ENCODE results near the gene GSTM4. TPM values are rescaled to one million over a fixed set of nuclear protein-coding genes. Genes with fewer than 3 reads are reported as not detected.
A peak's percentile ranks its signal among the peaks of the same experiment; 100 is the strongest.

Gene GSTM4
- total and polyA plus RNA-seq, 7 donors: 31.4 to 73.1 (median 48.6) TPM

GRCh38 chr1:109649491-109649914, 6.4 kb upstream of the GSTM4 start:
- intact Hi-C loops (cut with DNase I): no loop called here
- TF ChIP-seq POLR2AphosphoS5 (IDR thresholded peaks at IDR 0.05) (no peak), EP300 (IDR thresholded peaks at IDR 0.05) (no peak), POLR2A (IDR thresholded peaks at IDR 0.05) (no peak)
- TF ChIP-seq, protein P1, sequence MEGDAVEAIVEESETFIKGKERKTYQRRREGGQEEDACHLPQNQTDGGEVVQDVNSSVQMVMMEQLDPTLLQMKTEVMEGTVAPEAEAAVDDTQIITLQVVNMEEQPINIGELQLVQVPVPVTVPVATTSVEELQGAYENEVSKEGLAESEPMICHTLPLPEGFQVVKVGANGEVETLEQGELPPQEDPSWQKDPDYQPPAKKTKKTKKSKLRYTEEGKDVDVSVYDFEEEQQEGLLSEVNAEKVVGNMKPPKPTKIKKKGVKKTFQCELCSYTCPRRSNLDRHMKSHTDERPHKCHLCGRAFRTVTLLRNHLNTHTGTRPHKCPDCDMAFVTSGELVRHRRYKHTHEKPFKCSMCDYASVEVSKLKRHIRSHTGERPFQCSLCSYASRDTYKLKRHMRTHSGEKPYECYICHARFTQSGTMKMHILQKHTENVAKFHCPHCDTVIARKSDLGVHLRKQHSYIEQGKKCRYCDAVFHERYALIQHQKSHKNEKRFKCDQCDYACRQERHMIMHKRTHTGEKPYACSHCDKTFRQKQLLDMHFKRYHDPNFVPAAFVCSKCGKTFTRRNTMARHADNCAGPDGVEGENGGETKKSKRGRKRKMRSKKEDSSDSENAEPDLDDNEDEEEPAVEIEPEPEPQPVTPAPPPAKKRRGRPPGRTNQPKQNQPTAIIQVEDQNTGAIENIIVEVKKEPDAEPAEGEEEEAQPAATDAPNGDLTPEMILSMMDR (IDR thresholded peaks at IDR 0.05): no peak
- no peak overlapping the region for H3K4me3 ChIP-seq
- no peaks in the 10 kb centered on the region for H3K9me3 ChIP-seq
- no peaks in the 10 kb centered on the region for H3K36me3 ChIP-seq
- WGBS, 2 donors: 66 to 72% methylated on average over 4 of the region's 4 CpGs
- DNase-seq: no peak
- no peaks in the 10 kb centered on the region for H3K27me3 ChIP-seq
- H3K4me1 ChIP-seq: peaks cover 0 to 3% (median 2%) of the 10 kb centered on the region in 4 donors
- H3K27ac ChIP-seq: no peak overlapping the region

- H3K27ac ChIP-seq: no peak overlapping the region
- no peak for TF ChIP-seq POLR2AphosphoS5 (IDR thresholded peaks at IDR 0.05)
- no peak for TF ChIP-seq POLR2A (IDR thresholded peaks at IDR 0.05)
- no peak for TF ChIP-seq EP300 (IDR thresholded peaks at IDR 0.05)
- TF ChIP-seq, protein P1 (IDR thresholded peaks at IDR 0.05): no peak
- intact Hi-C loops (cut with DNase I): loop anchor here (5.0 kb wide), 1 partner anchor 337 kb away; no protein-coding TSS in a partner anchor
- DNase-seq: no peak
- H3K36me3 ChIP-seq: no peaks in the 10 kb centered on the region
- no peak overlapping the region for H3K4me3 ChIP-seq
- WGBS, 2 donors: 95 to 97% methylated on average over 3 of the region's 3 CpGs
- no peaks in the 10 kb centered on the region for H3K27me3 ChIP-seq
- H3K9me3 ChIP-seq: no peaks in the 10 kb centered on the region
- H3K4me1 ChIP-seq: peaks cover 0 to 14% (median 12%) of the 10 kb centered on the region in 4 donors
Observed at GRCh38 chr1:109650609-109651008, 5.3 kb upstream of the GSTM4 start.

DNA sequence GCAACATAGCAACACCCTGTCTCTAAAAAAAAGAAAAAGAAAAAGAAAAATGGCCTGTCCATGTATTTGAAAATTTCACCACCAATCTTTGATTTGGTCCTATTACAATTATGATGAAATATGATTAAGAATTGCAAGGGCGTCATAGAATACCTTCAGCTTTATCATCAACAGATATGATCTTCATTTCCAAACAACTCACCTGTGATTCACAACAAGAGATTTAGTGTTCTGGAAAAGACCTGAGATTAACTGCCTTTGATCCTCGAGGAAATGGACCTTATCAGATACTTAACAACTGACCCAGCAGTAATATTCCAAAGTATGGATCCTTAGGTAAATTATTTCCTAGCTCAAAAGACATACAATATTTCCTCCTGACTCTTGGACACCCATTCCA, 3.5 kb upstream of the GSTM4 start:
- H3K27me3 ChIP-seq: no peaks in the 10 kb centered on the region
- WGBS, 2 donors: 23 to 53% methylated on average over 2 of the region's 2 CpGs
- intact Hi-C loops (cut with DNase I): loop anchor here (5.0 kb wide), 1 partner anchor 335 kb away; no protein-coding TSS in a partner anchor
- no peak for DNase-seq
- H3K4me1 ChIP-seq: peaks cover 0 to 25% (median 19%) of the 10 kb centered on the region in 4 donors
- H3K36me3 ChIP-seq: peaks cover 0 to under 1% (median 0%) of the 10 kb centered on the region in 4 donors
- H3K4me3 ChIP-seq: no peak overlapping the region
- no peak overlapping the region for H3K27ac ChIP-seq
- TF ChIP-seq POLR2A (IDR thresholded peaks at IDR 0.05) (no peak), EP300 (IDR thresholded peaks at IDR 0.05) (no peak), POLR2AphosphoS5 (IDR thresholded peaks at IDR 0.05) (no peak)
- TF ChIP-seq, protein P1 (IDR thresholded peaks at IDR 0.05): no peak
- H3K9me3 ChIP-seq: no peaks in the 10 kb centered on the region

DNA sequence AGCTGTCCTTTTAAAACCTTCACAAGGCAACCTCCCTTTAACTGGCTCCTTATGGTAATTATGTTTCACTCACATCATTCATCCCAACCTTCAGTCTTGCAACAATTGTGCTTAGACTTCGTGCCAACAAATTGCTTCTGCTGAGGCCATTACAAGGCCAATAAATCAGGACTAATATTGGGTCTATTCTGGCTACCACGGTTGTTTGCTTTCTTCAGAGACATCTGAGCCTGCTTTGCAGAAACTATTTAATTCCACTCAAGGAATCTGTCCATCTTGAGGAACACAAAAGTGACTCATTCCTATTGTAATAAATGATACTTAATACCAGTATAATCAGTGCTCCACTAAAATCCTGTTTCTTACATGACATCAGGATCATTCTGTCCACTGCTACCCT, 2.6 kb upstream of the GSTM4 start:
- TF ChIP-seq POLR2AphosphoS5 (IDR thresholded peaks at IDR 0.05) (no peak), POLR2A (IDR thresholded peaks at IDR 0.05) (no peak), EP300 (IDR thresholded peaks at IDR 0.05) (no peak)
- TF ChIP-seq, protein P1 (IDR thresholded peaks at IDR 0.05): no peak
- Histone ChIP-seq H3K4me1 (peaks cover 0 to 25% (median 19%) of the 10 kb centered on the region in 4 donors), H3K27ac (no peak overlapping the region), H3K4me3 (no peak overlapping the region), H3K9me3 (no peaks in the 10 kb centered on the region), H3K36me3 (peaks cover 0 to 8% (median 0%) of the 10 kb centered on the region in 4 donors), H3K27me3 (no peaks in the 10 kb centered on the region)
- 59 to 78% methylated on average over 2 of the region's 2 CpGs for WGBS, 2 donors
- intact Hi-C loops (cut with DNase I): loop anchor here (5.0 kb wide), 1 partner anchor 334 kb away; no protein-coding TSS in a partner anchor
- DNase-seq: no peak

- H3K9me3 ChIP-seq: no peaks in the 10 kb centered on the region
- intact Hi-C loops (cut with DNase I): loop anchor here (5.0 kb wide), 1 partner anchor 333 kb away; no protein-coding TSS in a partner anchor
Observed at GRCh38 chr1:109654519-109654918, 1.4 kb upstream of the GSTM4 start.

More at GRCh38 chr1:109654519-109654918, 1.4 kb upstream of the GSTM4 start:
- no peak for TF ChIP-seq POLR2A (IDR thresholded peaks at IDR 0.05)
- TF ChIP-seq, protein P1 (IDR thresholded peaks at IDR 0.05): no peak
- no peak for TF ChIP-seq EP300 (IDR thresholded peaks at IDR 0.05)
- TF ChIP-seq POLR2AphosphoS5 (IDR thresholded peaks at IDR 0.05): no peak
- DNase-seq: no peak
- no peaks in the 10 kb centered on the region for H3K27me3 ChIP-seq
- H3K36me3 ChIP-seq: peaks cover 0 to 20% (median 2%) of the 10 kb centered on the region in 4 donors
- H3K27ac ChIP-seq: peak overlapping the region; percentile 86 to 90 (median 88)
- peaks cover 0 to 25% (median 19%) of the 10 kb centered on the region in 4 donors for H3K4me1 ChIP-seq
- H3K4me3 ChIP-seq: no peak overlapping the region
- 93 to 94% methylated on average over 12 of the region's 12 CpGs for WGBS, 2 donors
